HG03558 (cell line): ENCODE results near the gene ZBTB46.

ENCODE experiments used
- ATAC-seq: cut with Tn5 transposase; IDR thresholded peaks from one replicate; pipeline ENCODE4 v1.9.1; 2021; ENCODE audit warnings: moderate number of reproducible peaks; ENCODE audit not compliant: unreplicated experiment; ENCODE audit errors: extremely low read depth

ZBTB46 gene

DNA sequence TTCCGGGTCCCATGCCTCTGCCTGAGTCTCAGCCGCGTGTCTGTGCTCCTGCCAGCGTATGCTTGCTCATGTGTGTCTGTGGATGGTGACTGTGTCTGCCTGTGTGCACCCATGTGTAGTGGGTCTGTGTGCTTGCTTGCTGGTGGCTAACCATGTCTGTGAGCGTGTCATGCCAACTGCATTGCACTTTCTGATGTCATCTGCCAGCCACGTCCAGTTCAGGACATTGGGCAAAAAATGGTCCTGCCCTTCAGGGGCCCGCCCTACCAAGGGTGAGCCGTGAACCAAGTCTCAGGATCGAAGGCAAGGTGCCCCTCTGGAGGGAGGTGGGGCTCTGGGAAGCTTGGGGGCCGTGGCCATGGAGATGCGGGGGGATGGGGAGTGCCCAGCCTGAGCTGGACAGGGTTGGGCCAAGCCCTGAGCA lies 9.4 kb upstream of the ZBTB46 start:
- no peak for ATAC-seq

DNA sequence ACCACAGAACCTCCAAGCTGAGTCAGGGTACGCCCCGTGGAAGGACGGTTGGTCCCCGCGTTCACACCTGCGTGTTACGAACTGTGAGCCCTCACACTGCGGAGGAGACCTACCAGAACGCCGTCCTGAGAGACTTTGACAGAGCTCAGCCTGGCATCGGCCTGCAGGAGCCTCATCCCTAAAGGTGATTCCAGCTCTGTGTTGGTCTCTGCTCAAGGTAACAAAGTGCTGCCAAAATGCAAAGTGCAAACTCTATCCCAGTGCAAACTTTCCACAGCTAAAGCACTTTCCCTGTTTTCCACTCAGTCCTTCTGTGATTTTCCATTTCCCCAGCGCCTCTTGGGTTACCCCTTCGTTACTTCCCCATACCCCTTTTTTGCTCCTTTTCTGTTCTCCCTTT lies 8.6 kb upstream of the ZBTB46 start:
- ATAC-seq = no peak

DNA sequence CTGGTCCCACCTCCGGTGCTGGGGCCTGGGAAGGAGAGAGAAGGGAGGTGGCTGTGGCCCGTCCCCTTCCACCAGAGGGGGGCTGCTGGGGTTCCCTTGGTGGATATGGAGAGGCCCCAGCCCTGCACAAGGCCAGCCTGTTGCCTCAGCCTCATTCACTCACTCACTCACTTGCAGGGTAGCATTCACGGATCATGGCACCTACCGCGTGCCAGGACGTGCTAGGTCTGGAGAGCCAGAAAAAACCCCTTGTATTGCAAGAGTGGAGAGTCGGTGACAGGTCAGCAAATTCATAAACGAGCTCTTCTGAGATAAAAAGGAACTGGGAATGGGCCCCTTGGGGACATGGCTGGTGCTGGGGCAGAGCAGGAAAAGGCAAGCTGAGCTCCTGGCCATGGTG lies 6.4 kb upstream of the ZBTB46 start:
- ATAC-seq = no peak

DNA sequence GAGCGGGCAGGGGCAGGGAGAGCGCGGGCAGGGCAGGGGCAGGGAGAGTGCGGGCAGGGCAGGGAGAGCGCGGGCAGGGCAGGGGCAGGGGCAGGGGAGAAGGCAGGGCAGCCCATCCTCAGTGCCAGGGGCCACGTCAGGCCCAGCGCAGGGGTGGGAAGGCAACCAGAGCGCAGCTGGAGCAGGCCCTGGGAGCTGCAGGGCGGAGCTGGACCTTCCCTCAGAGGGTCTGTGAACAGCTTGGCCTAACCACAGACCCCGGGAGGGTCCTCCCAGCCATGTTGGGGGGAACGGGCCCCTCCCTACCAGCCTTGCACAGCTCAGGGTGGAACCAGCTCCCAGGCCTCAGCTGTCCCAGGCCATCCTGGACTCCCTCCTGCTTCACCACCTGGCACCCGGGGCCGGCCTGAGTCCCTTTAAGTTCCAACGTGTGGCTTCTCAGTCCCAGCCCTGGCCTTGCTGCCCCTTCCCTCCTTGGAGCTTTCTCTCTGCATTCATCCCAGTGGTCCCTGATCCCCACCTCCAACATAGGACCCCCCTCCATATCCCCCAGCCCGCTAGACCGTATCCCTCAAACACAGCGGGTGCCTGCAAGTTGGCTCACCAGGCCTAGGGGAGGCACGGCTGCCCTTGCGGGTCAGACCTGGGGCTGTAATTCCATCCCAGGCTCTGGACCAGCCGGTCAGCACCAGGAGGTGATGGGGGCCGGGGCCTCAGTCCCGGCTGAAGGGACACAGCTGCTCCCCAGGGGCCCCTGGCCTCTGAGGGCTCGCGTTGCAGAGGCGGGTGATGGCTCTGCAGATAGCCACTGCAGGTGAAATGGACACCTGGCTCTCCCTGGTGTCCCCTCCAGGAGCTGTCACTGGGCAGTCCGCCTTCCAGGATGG lies 5.6 kb upstream of the ZBTB46 start:
- ATAC-seq = no peak

DNA sequence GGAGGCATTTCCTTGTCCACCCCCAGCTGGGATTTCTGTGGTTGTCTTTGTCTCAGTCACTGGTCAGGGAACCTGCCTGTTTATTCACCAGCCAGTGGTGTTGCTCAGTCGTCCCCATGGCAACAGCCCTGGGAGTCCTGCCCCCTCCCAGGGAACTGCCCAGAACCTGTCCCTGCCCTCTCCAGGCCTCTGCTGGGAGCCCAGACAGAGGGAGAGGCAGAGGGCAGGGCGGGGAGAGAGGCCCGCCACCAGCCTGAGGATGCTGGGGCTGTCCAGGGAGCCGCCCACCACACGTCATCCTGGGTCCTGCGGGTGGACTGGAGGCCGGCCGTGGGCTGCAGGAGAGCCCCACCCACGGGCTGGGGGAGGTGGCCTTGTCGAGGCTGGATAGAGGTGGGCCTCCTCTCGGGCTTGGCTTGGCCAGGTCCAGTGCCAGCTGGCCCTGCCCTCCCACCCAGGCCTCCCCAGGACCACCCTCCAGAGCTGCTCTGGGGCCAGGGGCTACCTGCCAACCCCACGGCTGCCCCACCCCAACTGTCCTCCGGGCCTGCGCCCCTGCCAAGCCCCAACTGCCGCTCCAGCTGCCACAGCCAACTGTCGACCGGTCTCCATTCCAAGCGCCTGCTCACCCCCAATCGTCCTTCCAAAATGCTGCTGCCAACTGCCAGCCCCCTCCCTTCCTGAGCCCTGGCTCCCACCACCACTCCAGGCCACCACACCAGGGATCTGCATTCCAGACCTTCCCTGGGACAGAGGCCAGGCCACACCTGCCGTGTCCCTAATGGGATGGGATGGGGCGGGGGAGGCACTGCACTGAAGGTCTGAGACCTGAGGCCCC lies 4.2 kb upstream of the ZBTB46 start:
- no peak for ATAC-seq

DNA sequence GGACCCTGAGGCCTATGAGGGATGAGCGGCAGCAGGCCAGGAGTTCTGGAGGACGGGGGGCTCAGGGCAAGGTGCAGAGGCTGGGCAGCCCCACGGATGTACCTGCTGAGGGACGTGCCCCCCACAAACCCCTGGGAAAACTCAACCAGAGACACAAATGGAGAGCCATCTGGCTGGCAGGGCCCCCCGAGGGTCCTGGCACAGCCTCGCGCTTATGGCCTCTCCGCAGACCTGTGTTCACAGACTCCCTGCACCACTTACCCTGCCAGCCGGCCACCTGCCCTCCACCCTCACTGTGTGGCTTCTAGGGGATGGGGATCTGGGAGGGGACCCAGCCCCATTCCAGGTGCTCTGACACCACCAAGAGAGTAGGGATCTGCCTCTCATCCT lies 3.4 kb upstream of the ZBTB46 start:
- no peak for ATAC-seq

DNA sequence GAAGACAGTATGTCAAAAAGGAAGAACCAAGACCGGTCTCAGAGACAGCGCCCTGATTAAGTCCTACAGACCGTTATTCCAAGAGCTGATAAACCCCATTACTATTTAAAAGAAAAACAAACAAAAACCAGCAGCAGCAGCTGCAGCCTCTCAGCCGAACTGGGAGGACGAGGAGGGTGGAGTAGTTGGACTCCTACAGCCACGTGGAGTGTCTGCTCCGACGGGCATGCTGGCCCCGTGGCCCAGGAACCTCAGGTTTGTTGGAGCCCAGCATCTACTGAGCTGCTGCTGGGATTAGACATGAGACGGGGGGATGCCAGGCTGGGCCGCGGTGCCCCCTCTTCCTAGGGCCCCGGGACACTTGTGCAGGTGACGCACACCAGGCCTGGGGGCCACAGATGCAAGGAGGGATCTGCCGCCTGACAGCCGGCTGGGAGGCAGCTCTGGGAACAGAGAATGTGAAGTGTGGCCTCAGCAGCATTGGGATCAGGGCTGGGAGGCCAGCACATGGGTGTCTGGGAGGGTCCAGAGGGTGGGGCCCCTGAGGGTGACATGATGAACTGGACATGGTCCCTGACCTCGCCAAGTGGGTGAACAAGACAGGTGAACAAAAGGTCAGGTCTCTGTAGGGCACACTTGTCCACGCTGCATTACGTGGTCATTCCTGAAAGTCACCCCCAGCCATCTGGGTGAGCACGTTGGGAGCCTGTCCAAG lies 2.9 kb upstream of the ZBTB46 start:
- no peak for ATAC-seq

DNA sequence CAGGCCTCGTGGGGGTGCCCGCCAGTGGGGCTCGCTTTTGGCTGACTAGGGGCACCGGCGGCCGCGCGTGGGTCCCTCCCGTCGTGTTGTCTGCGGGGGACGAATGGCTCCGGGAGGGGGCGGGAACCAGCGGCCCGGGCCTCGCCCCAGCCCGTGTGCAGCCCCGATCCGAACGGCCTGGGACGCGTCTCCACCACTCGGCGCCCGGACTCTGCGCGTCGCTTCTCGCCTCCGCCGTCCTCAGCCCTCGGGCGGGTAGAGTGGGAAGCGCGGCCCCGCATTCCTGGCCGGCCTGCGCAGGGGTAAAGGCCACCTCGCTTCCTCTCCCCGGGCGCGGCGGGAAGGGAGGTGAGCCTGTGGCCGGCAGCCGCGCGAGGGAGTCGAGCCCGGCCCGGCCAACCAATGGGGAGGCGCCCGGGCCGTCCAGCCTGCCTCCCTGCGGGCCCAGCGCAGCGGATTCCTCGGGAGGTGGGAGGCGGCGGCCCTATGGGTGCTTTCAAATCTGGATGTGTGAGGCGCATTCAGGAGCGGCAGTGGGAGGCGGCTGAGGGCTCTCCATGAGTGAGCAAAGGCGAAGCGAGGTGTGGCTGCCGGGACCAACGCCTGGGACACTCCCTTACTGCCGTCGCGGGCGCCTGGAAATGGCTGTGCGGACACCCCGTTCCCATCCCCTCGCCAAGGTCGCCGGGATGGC lies 1.1 kb upstream of the ZBTB46 start:
- no peak for ATAC-seq

DNA sequence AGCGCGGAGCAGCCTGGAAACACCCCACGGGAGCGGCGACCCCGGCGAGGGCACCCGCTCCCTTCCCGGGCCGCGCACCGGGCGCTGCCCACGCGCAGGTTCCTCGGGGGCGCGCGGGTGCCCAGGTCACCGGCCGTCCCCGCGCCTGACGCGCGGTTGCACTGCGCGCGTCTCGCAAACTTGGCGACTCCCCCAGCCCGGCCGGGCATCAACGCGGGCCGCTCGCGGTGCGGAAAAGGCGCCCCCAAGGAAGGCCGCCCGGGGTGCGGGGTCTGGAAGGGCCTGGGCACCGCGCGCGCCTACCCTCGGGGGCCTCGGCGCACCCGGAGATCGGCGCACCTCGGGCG lies 555 bp upstream of the ZBTB46 start:
- no peak for ATAC-seq

DNA sequence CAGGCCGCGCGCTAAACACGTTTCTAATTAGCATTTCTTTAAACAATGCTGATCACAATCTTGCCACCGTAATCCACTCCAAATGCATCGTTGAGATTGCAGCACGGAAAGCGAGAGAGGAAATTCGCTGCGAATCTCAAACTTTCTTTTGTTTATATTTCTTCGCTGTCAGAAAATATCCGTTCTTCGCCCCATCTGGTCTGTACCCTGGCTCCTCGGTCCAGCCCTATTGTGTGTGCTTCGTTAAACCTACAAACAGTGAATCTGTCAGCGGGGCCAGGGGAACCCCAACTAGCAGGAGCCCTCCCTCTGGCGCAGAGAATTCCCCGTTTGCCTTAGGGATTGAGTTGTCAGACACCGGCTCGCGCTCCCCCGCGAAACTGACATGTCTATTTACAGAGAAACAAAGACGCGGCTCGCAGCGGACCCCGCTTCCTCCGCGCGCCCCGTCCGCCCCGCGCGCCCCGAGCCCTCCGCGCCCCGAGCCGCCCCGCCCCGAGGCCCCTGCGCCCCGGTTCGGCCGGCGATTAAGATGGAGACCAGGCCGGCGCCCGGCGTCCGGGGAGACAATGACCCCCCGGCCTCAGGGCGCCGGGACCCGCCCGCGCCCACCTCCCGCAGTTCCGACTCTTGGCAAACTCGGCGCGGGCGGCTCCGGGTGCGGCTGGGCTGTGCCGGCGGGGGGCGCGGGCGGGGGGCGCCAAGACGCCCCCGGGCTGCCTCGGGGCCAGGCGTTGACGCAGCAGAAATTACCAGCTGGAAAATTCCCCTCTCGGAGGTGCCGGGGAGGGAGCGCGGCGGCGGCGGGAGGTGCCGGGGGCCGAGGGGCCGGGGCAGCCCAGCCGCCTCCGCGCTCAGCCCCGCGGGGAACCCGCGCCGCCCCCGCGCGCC lies 874 bp downstream of the ZBTB46 start:
- no peak for ATAC-seq

DNA sequence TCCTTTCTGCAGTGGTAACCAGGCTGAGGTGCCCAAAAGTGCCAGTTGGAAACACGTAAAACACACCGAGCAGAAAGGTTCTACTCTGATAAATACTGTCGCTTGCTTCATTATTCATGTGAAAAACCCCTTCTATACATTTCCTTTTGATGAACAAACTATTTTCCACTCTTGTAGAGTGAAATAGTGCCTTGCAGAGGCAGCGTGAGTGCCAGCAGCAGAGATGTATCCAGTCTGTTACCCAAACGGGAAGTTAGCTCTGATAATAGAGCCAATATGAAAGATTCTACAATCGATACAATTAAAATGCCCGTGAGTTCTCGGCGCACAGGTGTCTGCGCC lies 1.5 kb downstream of the ZBTB46 start:
- ATAC-seq = no peak

DNA sequence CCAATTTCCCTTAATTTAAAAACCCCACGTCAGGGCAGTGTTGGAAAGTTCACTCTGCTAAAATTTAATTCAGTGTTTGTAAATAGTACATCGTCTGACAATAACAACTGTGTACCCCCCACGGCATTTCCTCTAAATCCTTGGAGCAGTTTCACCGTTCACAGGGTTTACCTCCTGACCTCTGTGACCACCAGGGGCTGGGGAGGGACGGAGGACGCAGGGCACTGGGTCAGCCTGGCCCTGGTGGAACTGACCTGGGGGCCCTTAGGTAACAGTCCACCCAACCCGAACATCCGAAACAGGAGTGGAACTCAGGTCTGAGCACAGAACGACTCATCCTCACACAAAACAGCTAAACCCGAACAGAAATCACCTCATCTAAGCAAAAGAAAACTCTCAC lies 2.1 kb downstream of the ZBTB46 start:
- no peak for ATAC-seq

DNA sequence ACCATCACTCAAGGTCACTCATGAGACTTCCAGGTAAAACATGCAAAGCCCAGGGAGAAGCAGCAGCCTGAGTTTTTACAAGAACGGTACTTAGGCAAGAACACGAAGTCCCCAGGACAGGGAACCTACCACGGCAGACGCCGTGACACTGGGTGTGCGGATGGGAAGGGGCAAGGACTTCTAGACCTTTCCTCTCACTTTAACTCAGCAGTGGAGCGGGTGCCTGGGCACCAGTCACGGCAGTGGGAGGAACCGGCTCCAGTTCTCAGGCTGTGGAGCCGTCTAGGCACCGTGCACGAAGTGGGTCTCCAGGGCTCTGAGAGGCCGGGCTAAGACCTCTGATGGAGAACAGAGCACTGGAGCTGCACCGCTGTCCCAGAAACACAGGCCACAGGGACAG lies 2.5 kb downstream of the ZBTB46 start:
- no peak for ATAC-seq

DNA sequence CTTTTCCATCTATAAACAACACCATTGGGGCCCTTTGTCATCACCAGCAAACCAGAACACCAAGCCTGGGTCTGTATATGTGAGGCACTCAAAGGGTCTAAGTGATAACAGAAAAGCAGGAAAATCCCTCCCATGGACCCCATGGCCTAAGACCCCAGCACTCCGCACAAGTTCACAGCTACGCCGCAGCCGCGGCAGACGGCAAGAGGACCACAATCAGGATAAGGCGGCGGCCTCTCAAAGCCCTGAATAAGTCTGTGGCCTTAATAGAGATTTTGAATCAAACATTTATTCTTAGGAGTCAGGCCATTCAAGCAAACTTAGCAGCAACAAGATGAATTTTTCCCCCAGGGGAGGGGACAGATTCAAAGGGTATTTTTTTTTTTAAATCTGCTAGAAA lies 2.9 kb downstream of the ZBTB46 start:
- no peak for ATAC-seq

DNA sequence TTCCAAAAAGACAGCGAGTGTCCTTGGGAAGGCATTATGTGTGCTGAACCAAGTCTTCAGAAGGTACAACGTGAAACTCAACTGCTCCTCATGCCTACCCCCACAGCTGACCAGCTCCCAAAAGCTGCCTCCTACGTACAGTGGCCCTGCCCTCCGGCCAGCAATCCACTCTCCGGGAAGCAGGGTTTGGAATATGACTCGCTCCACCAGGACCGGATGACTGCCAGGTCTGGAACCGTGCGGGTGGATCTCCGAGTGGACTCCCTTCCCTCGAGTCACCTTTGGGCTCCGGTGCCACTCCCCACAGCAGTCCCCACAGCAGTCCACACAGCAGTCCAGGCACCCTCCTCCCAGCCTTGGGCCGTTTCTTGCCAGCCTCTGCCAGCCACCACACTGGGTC lies 4.3 kb downstream of the ZBTB46 start:
- no peak for ATAC-seq

DNA sequence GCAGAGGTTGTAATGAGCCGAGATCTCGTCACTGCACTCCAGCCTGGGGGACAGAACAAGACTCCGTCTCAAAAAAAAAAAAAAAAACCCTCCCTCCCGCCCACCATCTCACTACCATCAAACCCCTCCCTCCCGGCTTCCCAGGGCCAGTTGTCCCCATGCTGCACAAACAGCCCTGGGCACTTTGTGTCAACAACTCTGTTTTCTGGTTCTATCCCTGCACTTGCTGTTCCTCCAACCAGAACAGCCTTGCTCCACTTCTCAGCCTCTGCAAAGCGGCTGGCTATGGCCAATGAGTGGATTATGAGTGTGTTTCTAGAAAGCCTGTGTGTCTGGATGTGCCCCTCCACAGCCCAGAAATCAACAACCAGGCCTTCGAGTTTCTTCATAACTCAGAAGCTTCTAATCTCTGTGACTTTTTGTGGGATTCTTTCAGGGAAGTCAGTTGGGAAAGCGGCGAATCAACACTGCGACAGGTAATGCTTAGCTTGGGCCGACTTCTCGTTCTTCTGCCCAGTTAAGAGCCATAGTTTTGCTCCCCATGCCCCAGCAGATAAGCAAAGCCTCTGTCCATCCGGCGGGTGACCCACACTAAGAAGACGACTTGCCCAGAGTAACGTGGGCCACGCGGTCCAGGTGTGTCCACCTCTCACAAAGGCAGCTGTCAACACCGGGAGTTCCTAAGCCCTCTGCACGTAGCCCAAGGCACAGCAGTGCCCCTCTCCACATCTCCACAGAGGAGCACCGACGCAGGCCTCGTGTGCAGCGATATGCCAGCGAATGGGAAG lies 5.5 kb downstream of the ZBTB46 start:
- ATAC-seq = no peak

DNA sequence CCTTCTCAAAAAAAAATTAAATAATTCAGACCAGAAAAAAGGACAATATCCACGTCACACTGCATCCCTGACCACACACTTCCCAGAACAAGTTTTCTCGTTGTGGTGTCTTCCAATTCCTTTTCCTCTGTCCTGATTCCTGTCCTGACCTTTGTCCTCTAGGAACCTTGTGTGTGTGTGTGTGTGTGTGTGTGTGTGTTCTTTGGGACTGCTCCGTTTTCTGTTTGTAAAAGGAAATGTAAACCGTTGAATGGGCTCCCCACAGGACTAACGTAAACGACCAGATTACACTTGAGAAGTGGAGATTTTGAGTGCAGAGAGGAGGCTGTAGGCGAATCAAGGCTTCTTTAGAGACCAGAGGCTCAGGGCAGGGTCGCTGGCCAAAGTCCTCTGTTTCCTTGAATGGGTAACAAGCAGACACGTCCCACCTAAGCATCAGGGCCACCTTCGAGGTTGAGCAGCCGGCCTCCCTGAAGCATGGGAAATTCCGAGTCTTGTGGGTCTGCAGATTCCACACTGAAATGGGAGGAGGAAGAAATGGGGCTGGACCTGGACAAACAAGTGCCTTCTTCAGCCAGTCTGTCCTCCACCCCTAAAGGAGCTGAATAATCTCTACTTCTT lies 7.3 kb downstream of the ZBTB46 start:
- no peak for ATAC-seq

DNA sequence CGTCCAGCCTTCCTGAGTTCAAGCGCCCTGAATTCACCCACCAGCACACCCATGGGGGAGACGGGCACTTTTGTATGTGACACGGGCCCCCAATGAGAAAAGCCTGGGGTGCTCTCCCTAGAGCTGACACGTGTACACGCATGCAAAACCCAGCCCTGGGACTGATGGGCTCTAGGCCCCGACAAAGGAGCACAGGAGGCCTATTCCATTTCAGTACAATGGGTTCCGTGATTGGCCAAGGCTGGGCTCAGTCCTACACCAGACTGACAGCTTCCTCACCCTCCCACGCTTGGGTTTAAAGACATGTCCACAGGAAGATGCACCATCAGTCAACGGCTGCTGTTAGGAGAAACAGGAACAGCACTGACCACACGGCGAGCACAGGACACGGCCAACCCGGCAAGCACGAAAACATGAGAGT lies 8.8 kb downstream of the ZBTB46 start:
- no peak for ATAC-seq
